ENCODE measurements around the gene FOXD2. TPM values are rescaled to one million over a fixed set of nuclear protein-coding genes. Genes with fewer than 3 reads are reported as not detected.

FOXD2 gene
- total RNA-seq, 2 experiments from 2014 or later: 0.11 to 0.18 TPM

DNA sequence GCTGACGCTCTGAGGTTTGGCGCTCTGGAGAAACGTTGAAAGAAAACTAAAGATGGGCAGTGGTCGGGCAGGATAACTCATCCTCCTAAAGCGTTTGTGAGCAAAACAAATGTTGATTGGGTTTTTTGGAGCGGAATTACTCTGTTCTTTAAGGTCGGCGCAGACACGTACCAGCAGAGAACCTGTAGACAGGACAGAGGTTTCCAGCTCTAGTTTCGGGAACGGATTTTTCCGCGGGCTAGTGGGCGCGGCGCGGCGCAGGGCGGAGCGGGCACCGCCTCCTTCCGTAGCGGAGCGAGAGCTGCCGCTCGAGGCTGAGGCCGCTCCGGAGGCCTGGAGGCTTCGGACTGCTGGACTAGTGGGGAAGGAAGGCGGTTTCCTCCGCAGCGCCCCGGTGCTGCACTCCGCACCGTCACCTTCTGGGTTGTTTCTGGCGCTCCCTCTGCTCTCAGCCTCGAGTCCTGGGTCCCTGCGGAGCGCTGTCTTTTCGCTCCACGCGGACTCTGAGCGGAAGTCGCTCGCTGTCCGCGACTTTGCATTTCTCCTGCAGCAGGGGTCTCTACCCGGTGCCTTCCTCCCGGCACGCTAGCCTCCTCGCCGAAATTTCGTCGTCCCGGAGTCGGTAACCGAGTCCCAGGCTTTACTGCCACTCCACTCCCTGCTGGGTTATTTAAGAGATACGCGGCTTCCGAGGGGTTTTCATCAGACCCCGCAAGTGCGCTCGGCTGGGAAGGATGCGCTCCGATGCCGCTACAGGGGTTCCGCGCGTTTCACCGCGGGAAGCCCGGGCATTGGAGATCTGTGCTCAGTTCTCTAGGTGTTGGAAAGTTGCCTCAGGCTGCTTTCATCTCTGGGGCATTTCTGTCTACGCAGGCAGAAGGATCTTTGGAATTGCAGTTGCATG, 7.0 kb downstream of the FOXD2 start:
- no peaks in the 10 kb centered on the region for H3K9me3 Mint-ChIP-seq
- no peak overlapping the region for H3K27ac Mint-ChIP-seq
- peaks cover 61% of the 10 kb centered on the region for H3K27me3 Mint-ChIP-seq
- POLR2A ChIA-PET: no interaction called here
- H3K4me3 Mint-ChIP-seq: peak overlapping the region; percentile 43
- intact Hi-C loops (cut with micrococcal nuclease): loop anchor here (5.0 kb wide), 1 partner anchor 62 kb away; no protein-coding TSS in a partner anchor
- H3K36me3 Mint-ChIP-seq (ENCODE audit: low read depth): no peaks in the 10 kb centered on the region
- no peak for TF ChIP-seq CTCF (IDR thresholded peaks at IDR 0.05)
- DNase-seq (peak; percentile 26), ATAC-seq (peak; percentile 61)
- CTCF ChIA-PET: interaction anchor here (0.6 kb wide), 1 partner anchor 12 kb away, joined by 3 read pairs; no protein-coding TSS in a partner anchor
- peaks cover 18% of the 10 kb centered on the region for H3K4me1 Mint-ChIP-seq (ENCODE audit: low read depth)

GRCh38 chr1:47445823-47446550, 8.1 kb downstream of the FOXD2 start:
- intact Hi-C loops (cut with micrococcal nuclease): no loop called here
- CTCF ChIA-PET: interaction anchor here (0.9 kb wide), 1 partner anchor 8 kb away, joined by 4 read pairs; the partner anchor contains the start of gene FOXD2
- no peak for ATAC-seq
- no peak for TF ChIP-seq CTCF (IDR thresholded peaks at IDR 0.05)
- Mint-ChIP-seq H3K4me1 (ENCODE audit: low read depth) (peaks cover 18% of the 10 kb centered on the region), H3K27ac (no peak overlapping the region), H3K27me3 (peaks cover 70% of the 10 kb centered on the region), H3K36me3 (ENCODE audit: low read depth) (no peaks in the 10 kb centered on the region), H3K9me3 (no peaks in the 10 kb centered on the region), H3K4me3 (no peak overlapping the region)
- POLR2A ChIA-PET: no interaction called here
- DNase-seq: no peak

DNA sequence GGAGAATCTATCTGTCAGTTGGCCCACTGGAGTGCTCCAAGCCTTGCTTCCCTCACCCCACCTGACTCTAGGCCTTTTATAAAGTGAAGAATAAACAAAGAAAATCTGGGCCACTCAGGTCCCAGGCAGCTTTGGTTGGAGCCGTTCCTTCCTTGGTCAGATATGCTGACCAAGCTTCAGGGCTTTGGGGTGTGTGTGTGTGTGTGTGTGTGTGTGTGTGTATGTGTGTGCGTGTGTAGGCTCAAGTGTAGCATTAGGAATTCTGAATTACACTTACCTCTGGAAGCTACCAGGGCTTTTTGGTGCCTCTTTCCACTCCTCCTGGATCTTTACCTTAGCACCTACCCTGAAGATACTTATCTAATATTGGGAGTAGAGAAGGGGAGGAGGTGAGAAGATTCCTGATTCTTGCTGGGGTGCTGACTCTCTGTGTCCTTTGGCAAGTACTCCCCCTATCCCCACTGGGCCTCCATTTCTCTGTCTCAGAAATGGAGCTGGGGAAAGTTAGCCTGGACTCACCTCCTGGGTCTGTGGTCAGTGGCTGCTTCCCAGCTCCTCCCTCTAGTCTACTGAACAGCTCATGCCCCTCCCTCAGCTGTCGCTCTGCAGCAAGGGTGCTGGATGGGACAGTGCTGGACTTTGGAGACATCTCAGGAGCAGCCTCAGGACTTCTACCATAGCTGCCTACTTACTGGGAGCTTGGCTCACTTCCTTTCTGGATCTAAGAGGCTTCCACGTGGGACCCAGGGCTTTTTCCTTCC, 10.8 kb downstream of the FOXD2 start:
- ChIA-PET CTCF (interaction anchor here (1.0 to 4.0 kb wide), 8 partner anchors 12 to 278 kb away, joined by 3 to 42 read pairs (median 4); partner anchors contain the start of gene FOXD2), POLR2A (interaction anchor here (1.5 kb wide), 1 partner anchor 10 kb away, joined by 5 read pairs; no protein-coding TSS in a partner anchor)
- Mint-ChIP-seq H3K27me3 (peaks cover 84% of the 10 kb centered on the region), H3K4me3 (no peak overlapping the region), H3K9me3 (no peaks in the 10 kb centered on the region), H3K36me3 (ENCODE audit: low read depth) (no peaks in the 10 kb centered on the region), H3K4me1 (ENCODE audit: low read depth) (peaks cover 16% of the 10 kb centered on the region), H3K27ac (no peak overlapping the region)
- TF ChIP-seq CTCF (IDR thresholded peaks at IDR 0.05): no peak
- ATAC-seq: no peak
- intact Hi-C loops (cut with micrococcal nuclease): no loop called here
- DNase-seq: no peak

DNA sequence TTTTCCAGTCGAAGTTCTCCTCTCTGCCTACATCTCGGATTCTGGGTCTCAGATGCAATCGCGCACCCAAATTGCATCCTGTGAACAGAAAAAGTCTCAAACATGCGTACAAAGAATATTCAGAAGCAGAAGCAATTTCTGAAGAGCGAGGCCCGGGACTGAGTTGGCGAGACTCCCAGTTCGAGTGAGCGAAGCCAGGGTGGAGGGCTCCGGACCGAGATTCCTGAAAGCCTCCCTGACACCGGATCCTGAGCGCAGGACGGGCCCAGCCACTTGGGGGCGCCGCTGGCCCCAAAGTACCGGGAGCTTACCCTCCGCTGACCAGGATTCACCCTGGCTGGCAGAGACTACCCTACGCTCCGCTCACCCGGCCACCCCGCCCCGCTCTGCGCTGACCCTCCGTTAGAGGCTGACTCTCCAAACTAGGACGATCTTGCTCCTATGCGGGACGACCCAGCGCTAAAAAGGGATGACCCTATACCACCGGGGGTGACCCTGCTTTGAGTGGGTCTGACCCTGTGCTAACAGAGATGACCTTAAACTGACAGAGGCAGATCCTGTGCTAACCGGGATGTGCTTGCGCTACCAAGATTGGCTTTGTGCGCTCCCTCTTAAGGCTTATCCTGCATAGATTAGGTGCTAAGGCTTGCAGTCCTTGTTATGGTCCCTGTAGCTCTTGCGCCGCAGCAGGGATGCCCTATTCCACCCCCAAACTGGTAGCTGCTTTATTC, 12.1 kb downstream of the FOXD2 start:
- Mint-ChIP-seq H3K27me3 (peaks cover 74% of the 10 kb centered on the region), H3K4me1 (ENCODE audit: low read depth) (peaks cover 7% of the 10 kb centered on the region), H3K36me3 (ENCODE audit: low read depth) (no peaks in the 10 kb centered on the region), H3K9me3 (no peaks in the 10 kb centered on the region), H3K27ac (no peak overlapping the region), H3K4me3 (no peak overlapping the region)
- ATAC-seq (peak; percentile 42), DNase-seq (peak; percentile 29)
- peak; percentile 45 for TF ChIP-seq CTCF (IDR thresholded peaks at IDR 0.05)
- intact Hi-C loops (cut with micrococcal nuclease): no loop called here
- ChIA-PET POLR2A (interaction anchor here (1.5 kb wide), 1 partner anchor 11 kb away, joined by 5 read pairs; no protein-coding TSS in a partner anchor), CTCF (interaction anchor here (0.9 to 4.0 kb wide), 5 partner anchors 13 to 276 kb away, joined by 3 to 42 read pairs (median 5); partner anchors contain the start of gene FOXD2)
